ENCODE results near the gene ROM1.

Gene ROM1

GRCh38 chr11:62572431-62572830, 40.6 kb upstream of the ROM1 start:
- TF ChIP-seq CTCF (IDR thresholded peaks at IDR 0.05; ENCODE audit: low read depth, low read length), result no peak
- H3K4me3 ChIP-seq (ENCODE audit: low read depth, low read length), result peak overlapping the region; percentile 99
- DNase-seq (ENCODE audit: low read depth, low spot score), result no peak
- in situ Hi-C loops (cut with HindIII; ENCODE audit: low sequenced_read_pairs), result no loop called here

DNA sequence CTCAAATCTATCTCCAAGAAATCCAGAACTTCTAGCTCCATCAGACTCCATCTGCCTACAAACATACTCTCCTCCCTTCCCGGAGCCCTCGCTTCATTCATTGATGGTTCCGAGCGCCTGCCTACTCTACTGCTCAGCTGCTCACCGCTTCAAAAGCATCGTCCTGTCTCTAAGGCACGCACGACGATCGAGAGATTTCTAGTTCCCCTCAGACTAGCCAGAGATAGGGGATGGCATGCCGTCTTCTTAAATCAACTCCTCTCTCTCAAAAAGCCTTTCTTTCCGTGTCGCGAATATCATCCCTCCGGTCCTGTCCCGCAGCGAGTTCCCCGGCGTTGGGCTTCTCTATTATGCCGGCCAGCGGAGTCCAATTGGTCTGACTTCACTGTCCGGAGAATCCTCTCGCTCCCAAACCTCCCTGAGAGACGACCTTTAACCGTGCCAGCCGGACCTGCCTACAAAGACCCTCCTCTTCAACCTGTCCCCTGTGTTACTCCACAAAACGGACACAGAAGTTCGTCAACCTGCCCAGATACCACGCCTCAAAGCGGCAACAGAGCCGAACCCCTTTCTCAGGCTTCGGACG, 40.0 kb upstream of the ROM1 start:
- TF ChIP-seq CTCF (IDR thresholded peaks at IDR 0.05; ENCODE audit: low read depth, low read length), result no peak
- H3K4me3 ChIP-seq (ENCODE audit: low read depth, low read length), result peak overlapping the region; percentile 99
- peak; percentile 18 for DNase-seq (ENCODE audit: low read depth, low spot score)
- in situ Hi-C loops (cut with HindIII; ENCODE audit: low sequenced_read_pairs), result no loop called here

- peak; percentile 100 for DNase-seq (ENCODE audit: low read depth, low spot score)
- peak within 1 kb of the TSS; percentile 99 for H3K4me3 ChIP-seq (ENCODE audit: low read depth, low read length)
- in situ Hi-C loops (cut with HindIII; ENCODE audit: low sequenced_read_pairs), result no loop called here
- TF ChIP-seq CTCF (IDR thresholded peaks at IDR 0.05; ENCODE audit: low read depth, low read length), result no peak
These were observed 39.3 kb upstream of the ROM1 start, which contains the start of gene EEF1G for GRCh38 chr11:62573592-62574362. Gene EEF1G (minus strand): TSS chr11:62573891. CDS start chr11:62573842, 49 bp downstream.

DNA sequence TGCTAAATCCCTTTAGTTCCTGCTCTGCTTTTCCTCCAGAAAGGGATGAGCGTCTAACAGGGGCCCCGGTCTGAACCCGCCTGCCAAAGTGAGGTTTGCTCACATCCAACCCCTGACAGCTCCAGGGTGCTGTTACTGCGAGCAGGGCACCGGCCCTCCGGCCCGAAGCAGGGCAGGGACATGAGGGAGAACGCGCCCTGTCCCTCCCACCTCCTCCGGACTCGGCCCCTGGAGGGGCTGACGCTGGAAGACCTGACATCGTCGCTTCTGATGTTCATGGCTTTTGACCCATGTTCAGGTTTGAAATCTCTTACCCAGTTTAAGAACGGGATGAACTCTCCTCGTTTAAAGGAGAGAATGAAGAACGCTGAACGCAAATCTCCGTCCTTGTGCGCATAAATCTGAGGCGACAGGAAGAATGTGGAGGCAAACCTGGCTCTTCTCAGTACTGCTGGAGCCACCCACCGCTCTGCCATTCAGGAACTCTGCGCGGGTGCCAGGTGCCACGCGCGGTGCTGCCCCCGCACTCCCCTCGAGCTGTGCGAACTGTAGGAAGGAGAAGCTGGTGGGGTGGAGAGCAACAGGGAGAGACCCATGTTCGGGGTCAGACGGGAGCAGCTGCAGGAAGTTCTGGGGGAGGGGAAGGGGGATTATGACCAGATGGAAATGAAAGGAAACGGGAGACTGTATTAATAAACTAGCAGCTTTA, 38.5 kb upstream of the ROM1 start:
- no peak for TF ChIP-seq CTCF (IDR thresholded peaks at IDR 0.05; ENCODE audit: low read depth, low read length)
- in situ Hi-C loops (cut with HindIII; ENCODE audit: low sequenced_read_pairs), result no loop called here
- no peak for DNase-seq (ENCODE audit: low read depth, low spot score)
- H3K4me3 ChIP-seq (ENCODE audit: low read depth, low read length), result peak overlapping the region; percentile 99

DNA sequence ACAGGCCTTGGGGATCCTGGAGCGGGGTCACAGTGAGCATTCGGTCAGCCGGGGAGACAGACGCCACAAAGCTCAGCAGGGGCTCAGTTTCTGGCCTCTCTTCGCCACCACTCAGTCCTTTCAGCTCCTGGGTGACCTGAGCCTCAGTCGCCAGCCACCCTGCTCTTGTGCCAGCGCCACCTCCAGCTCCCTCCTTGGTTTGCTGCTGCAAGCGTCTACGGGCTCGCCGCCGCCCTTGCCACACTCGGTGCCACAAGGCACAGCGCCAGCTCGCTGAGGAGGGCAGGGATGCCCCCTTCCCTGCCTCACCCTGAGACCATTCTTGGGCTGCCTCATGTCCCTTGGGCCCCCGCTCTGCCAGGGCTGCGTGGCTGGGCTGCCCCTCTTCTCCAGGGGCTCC, 37.9 kb upstream of the ROM1 start:
- peak overlapping the region; percentile 99 for H3K4me3 ChIP-seq (ENCODE audit: low read depth, low read length)
- no peak for TF ChIP-seq CTCF (IDR thresholded peaks at IDR 0.05; ENCODE audit: low read depth, low read length)
- no peak for DNase-seq (ENCODE audit: low read depth, low spot score)
- in situ Hi-C loops (cut with HindIII; ENCODE audit: low sequenced_read_pairs), result no loop called here

DNA sequence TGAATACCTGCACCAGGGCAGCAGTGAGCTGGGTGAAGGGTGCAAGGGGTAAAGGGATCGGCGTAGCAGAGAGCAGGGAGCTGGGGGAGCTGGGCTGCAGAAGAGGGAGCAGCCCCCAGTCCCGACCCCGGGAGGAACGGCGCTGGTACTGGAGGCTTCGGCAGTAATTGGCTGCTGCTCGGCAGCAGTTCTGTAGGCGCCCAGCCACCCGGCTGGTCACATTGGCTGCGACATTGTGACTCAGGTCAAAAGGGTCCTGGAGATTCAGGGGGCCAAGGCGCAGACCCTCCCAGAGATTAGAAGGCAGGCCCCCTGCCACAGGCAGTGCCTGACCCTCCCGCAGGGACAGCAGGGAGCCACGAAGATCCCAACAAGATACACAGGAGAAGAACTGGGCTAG, 37.2 kb upstream of the ROM1 start:
- H3K4me3 ChIP-seq (ENCODE audit: low read depth, low read length), result no peak overlapping the region
- no peak for TF ChIP-seq CTCF (IDR thresholded peaks at IDR 0.05; ENCODE audit: low read depth, low read length)
- no peak for DNase-seq (ENCODE audit: low read depth, low spot score)
- in situ Hi-C loops (cut with HindIII; ENCODE audit: low sequenced_read_pairs), result no loop called here
